Loucy (cell line): ENCODE results near the gene CTSF.

Experiments
- EZH2phosphoT487 ChIP-seq: fragments of 200-600 bp; IDR thresholded peaks from 2 replicates; pipeline ENCODE4 v1.6.1; 2018; ENCODE audit warnings: antibody characterized with exemption, mild to moderate bottlenecking, moderate library complexity, borderline replicate concordance
- TF ChIP-seq, protein P1 (sequence below): fragments of 200-600 bp; sonication (generic); conservative IDR thresholded peaks from 2 replicates; pipeline ENCODE4 v1.5.1; 2014; ENCODE audit warnings: mild to moderate bottlenecking, antibody characterized with exemption, low read length

DNA sequence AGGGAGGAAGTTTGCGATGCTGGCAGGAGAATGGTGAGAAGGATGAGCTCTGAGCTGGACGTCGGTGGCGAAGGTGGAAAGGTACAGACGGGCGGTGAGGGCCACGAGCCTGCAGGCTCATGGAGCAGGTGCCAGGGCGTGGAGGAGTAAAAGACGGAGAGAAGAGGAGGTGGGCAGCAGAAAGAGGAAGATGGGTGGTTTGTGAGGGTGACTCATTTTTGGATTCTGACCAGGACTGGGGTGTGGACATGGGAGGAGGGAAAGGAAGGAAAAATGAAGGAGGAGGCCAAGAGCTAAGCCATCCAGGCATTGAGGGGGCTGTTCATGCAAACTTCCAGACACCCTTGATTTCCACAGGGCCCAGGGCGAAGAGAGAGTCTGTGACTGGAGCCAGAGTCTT is 26.0 kb downstream of the CTSF start:
- TF ChIP-seq, protein P1, sequence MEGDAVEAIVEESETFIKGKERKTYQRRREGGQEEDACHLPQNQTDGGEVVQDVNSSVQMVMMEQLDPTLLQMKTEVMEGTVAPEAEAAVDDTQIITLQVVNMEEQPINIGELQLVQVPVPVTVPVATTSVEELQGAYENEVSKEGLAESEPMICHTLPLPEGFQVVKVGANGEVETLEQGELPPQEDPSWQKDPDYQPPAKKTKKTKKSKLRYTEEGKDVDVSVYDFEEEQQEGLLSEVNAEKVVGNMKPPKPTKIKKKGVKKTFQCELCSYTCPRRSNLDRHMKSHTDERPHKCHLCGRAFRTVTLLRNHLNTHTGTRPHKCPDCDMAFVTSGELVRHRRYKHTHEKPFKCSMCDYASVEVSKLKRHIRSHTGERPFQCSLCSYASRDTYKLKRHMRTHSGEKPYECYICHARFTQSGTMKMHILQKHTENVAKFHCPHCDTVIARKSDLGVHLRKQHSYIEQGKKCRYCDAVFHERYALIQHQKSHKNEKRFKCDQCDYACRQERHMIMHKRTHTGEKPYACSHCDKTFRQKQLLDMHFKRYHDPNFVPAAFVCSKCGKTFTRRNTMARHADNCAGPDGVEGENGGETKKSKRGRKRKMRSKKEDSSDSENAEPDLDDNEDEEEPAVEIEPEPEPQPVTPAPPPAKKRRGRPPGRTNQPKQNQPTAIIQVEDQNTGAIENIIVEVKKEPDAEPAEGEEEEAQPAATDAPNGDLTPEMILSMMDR: no peak
- TF ChIP-seq EZH2phosphoT487: no peak
